ENCODE results near the gene PCLO.
"Not testable (repeated sequence)": the region's sequence is repeated elsewhere in the genome, so short reads cannot be mapped to it uniquely, and the experiment has no call there.

PCLO gene

DNA sequence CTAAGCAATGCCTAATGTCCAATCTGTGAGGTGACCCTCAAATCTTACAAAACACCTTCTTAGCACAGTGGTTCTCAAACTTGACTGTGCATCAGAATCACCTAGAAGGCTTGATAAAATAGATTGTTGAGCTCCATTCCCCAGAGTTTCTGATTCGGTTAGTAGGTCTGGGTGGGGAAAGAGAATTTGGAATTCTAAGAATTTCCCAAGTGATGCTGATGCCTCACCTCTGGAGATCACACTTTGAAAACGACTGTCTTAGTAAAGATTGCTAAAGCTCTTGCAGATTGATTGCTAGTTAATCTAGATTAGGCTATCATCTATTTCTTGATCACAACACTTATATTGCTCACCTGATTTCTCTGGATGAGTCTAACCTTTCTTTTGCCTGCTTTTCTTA lies 126.6 kb downstream of the PCLO start:
- no peak for DNase-seq

- no peak for DNase-seq
Observed at GRCh38 chr7:83032195-83032594, 130.5 kb downstream of the PCLO start.

- DNase-seq = not testable (repeated sequence)
Observed at GRCh38 chr7:83023817-83024665, 138.6 kb downstream of the PCLO start.

DNA sequence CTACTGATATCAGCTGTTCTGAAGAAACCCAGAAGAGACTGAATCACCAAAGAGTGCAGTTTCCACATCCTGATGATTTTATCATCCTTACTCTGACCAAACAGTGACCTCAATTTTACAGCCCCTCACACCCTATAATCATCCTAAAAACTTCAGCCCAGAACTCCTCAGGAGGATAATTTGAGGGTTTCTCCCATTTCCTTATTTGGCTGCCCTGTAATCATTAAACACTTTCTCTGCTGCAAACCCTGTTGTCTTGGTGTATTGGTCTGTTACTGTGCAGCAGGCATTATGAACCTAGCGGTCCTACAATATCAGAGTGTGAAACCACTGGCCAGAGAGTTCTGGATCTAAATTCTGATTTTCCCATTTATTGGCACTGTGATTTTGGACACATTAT lies 141.7 kb downstream of the PCLO start:
- DNase-seq = no peak

DNA sequence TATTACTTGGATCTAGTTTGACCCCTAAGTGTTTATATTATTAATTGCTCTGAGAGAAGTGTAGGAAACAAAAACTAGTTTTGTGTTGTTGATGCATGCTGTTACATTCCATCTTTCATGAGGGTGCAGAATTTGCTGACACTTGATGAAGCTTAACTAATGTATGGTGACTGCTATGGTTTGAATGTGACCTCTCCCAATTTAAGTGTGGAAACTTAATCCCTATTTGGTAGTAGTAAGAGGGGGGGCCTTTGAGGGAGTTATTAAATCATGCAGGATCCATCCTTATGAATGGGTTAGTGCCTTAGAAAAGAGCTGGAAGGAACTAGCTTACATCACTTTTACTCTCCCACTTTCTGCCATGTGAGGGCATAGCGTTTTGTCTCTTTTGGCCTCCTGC lies 142.5 kb downstream of the PCLO start:
- DNase-seq = no peak

DNA sequence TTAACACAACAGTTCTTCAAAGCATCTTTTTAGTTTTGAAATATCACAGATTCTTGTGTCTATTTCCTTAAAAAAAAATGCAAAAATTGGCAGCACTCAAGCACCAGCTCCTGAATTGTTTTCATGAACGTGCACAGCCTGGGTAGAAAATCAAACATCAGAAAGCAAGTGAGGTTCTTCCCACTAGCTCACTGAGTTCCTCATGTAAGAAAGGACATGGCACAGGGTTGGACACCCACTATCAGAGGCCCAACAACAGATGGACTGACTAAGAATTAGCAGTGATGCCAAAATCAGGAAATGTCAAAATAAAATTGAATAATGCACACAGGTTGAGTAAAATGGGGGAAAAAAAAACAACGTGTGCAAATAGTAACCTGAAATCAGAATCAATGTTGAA lies 146.8 kb downstream of the PCLO start:
- DNase-seq = no peak

GRCh38 chr7:83014546-83014945 lies 148.1 kb downstream of the PCLO start:
- DNase-seq = no peak

DNA sequence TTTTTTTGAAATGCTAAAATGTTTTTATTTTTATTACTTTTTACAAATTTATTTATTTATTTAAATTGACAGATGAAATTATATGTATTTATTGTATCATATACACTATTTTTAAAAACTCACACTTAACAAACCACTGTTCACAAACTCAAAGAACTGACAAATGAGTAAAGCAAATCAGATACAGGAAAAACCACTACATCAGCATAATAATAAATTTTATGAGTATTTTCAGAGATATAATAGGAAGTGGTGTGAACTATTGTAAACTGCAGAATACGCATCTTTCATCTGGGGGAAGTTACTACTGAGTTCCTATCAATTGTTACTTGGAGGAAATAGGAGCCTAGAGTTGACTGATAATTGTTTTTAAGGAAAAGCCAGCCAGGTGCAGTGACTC lies 150.7 kb downstream of the PCLO start:
- DNase-seq = no peak

DNA sequence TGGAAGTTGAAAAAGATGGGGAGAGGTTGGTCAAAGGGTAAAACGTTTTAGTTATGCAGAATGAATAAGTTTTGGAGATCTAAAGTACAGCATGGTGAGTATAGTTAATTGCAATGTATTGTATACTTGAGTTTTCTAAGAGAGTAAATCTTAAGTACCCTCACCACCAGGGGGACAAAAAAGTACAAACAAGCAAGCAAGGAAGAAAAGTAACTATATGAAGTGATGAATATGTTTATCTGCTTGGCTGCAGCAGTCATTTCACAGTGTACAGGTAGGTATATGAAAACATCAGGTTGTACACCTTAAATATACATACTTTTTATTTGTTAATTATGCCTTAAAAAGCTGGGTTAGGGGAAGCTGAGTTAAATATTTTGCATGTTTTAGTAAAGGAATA lies 157.3 kb downstream of the PCLO start:
- DNase-seq = no peak

GRCh38 chr7:83001362-83002040 lies 161.2 kb downstream of the PCLO start:
- DNase-seq = no peak

DNA sequence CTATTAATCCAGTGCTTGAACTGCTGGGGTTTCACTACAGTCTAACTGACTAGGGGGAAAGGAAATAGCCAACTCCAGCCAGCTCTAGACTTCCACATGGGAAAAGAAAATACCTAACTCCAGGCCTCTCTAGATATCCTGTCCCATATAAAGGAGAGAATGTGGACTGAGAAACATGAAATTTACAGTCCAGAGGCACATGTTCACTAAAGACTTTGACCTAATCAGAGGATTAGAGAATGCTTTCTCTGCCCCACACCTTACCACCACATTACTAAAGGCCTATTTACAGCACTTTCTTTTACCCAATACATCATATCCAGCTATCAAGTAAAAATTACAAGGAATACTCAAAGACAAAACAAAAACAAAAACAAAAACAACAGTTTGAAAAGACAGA lies 164.2 kb downstream of the PCLO start:
- no peak for DNase-seq

- DNase-seq = no peak
Observed at GRCh38 chr7:82985144-82985802, 177.4 kb downstream of the PCLO start.

GRCh38 chr7:82980130-82980788 lies 182.4 kb downstream of the PCLO start:
- DNase-seq = no peak

GRCh38 chr7:82975811-82976468 lies 186.7 kb downstream of the PCLO start:
- DNase-seq = no peak

GRCh38 chr7:82972135-82972534 lies 190.5 kb downstream of the PCLO start:
- DNase-seq = no peak

DNA sequence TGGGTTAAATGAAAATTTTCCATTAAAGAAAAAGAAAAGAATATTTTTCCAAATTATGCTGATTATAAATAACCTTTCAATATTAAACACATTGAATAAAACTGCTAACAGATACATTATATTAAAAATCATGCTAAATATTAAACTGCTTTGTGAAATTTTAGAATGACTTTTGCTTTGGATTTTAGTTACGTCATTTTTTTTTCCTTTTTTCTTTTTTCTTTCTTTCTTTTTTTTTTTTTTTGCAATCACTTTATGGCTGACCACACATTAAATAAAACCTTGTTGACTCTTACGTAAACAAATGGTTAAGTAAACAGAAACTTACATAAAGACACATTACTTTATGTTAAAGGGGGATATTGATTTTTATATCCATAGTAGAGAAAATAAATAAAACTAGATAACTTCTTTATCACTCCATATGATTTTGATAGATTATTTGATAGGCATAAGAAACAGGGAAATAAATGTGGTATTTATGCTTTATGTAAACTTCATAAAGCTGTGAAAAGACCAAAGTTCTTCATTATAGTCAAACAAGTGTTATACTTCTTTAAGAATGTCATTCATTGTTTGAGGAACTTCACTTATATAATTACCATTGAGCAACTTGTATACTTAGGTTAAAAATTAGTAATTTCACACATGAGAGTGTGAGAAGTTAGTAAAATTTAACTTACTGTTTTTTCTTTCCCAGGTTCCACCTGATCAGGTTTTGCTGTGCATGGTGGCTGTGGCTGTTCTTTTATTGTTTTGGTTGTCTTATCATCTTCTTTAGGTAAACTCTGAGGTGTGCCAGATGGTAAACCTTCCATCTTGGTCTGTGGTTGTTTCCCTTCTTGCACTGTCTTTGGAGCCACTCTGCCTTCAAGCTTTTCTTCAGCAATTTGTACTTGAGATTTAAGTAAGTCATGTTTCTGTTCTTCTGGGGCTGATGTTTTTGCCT lies 197.3 kb downstream of the PCLO start:
- no peak for DNase-seq

DNA sequence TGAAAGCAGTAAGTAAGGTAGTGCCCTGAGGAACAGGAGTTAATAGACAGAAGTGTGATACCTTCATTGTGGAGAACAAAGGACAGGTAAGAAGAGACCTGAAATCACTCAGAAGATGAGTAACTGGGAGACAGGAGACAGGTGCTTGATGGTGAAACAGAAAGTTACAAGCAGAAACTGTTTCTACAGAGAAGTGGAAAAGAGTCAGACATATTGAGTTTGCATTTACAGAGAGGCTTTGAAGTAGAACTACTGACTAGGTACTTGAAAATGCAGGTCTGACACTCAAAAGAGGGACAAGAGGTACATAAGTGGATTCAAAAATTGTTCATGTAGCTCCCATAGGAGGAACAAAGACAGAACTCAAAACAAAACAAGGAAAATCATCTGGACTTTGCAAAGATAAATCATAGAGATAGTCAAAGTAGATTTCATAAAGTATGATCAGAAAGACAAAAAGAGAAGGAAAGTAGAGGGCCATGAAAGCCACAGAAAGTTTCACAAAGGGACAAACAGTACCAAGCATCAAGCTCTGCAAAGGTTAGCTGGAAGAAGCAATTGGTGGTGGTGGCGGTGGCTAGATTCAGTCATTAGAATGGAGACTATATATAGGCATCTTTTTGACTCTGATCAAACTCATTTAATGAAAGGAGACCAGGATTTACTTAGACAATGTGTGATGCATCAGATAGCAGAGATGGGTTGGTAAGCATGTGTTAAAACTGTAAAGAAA lies 198.4 kb downstream of the PCLO start:
- DNase-seq = no peak

GRCh38 chr7:82961240-82961639 lies 201.4 kb downstream of the PCLO start:
- no peak for DNase-seq

GRCh38 chr7:82959528-82959927 lies 203.2 kb downstream of the PCLO start:
- no peak for DNase-seq

- DNase-seq = no peak
Observed at GRCh38 chr7:82957521-82957920, 205.2 kb downstream of the PCLO start.

Measured in femur (tissue), 1 donor.